Limb (tissue), 2 donors: ENCODE results near the gene ATP6V0E1.
"Not testable (repeated sequence)": the region's sequence is repeated elsewhere in the genome, so short reads cannot be mapped to it uniquely, and the experiment has no call there.

Experiments
- DNase-seq, 2 donors: peaks; one replicate each; pipeline ENCODE4 v3.0.0-alpha.2; 2016; ENCODE audit errors: extremely low spot score in 2 of 2

ATP6V0E1 gene

GRCh38 chr5:173075137-173075843 is 91.7 kb downstream of the ATP6V0E1 start:
- no peak for DNase-seq

GRCh38 chr5:173075970-173076369 is 92.4 kb downstream of the ATP6V0E1 start:
- no peak for DNase-seq

- DNase-seq: not testable (repeated sequence)
These were observed 92.9 kb downstream of the ATP6V0E1 start for GRCh38 chr5:173076471-173076870.

- no peak for DNase-seq
These were observed 95.3 kb downstream of the ATP6V0E1 start for GRCh38 chr5:173078878-173079277.
